ENCODE data around the gene STN1. TPM values are rescaled to one million over a fixed set of nuclear protein-coding genes. Genes with fewer than 3 reads are reported as not detected.

The STN1 gene
- total and polyA plus RNA-seq, 2 experiments from 2014 or later = 43.5 to 44.7 TPM

- Histone ChIP-seq H3K9me3 (ENCODE audit: low read depth) (no peaks in the 10 kb centered on the region), H3K4me1 (ENCODE audit: low read depth) (no peaks in the 10 kb centered on the region), H3K4me3 (no peak overlapping the region), H3K27me3 (no peaks in the 10 kb centered on the region), H3K36me3 (peaks cover 33% of the 10 kb centered on the region), H3K27ac (no peak overlapping the region)
- peak in 1 of 2 donors; percentile 46 for DNase-seq (ENCODE audit: low read depth in 1 of 2, low spot score in 1 of 2)
- TF ChIP-seq, protein P1, sequence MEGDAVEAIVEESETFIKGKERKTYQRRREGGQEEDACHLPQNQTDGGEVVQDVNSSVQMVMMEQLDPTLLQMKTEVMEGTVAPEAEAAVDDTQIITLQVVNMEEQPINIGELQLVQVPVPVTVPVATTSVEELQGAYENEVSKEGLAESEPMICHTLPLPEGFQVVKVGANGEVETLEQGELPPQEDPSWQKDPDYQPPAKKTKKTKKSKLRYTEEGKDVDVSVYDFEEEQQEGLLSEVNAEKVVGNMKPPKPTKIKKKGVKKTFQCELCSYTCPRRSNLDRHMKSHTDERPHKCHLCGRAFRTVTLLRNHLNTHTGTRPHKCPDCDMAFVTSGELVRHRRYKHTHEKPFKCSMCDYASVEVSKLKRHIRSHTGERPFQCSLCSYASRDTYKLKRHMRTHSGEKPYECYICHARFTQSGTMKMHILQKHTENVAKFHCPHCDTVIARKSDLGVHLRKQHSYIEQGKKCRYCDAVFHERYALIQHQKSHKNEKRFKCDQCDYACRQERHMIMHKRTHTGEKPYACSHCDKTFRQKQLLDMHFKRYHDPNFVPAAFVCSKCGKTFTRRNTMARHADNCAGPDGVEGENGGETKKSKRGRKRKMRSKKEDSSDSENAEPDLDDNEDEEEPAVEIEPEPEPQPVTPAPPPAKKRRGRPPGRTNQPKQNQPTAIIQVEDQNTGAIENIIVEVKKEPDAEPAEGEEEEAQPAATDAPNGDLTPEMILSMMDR (IDR thresholded peaks at IDR 0.05; ENCODE audit: low read depth, low read length) = no peak
Measured at GRCh38 chr10:103895411-103896186, 22.4 kb downstream of the STN1 start.

DNA sequence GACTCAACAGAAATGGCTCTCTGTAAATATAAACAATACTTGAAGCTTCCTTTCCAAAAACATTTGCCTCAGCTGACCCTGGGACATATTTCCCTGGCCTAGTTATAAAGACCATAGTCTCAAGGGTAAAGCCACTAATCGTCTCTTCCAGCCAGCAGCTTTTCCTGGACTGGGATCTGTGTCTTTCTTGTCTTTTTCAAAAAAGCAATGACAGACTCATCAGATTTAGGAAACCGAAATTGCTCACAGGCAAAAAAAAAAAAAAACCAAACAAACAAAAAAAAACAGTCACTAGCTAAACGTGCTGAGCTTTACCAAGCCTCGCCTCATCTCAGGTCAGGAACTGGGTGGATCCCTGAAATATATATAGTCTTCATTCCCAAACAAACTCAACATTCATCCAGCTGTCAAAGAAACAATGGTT is 23.5 kb downstream of the STN1 start:
- DNase-seq (ENCODE audit: low read depth in 1 of 2, low spot score in 1 of 2) = peak in 1 of 2 donors; percentile 45

GRCh38 chr10:103893817-103894216 is 24.2 kb downstream of the STN1 start:
- no peak overlapping the region for H3K27ac ChIP-seq

More for the DNA sequence above, 23.5 kb downstream of the STN1 start:
- H3K27me3 ChIP-seq = no peaks in the 10 kb centered on the region
- peaks cover 33% of the 10 kb centered on the region for H3K36me3 ChIP-seq
- no peak overlapping the region for H3K27ac ChIP-seq
- no peak overlapping the region for H3K4me3 ChIP-seq
- H3K9me3 ChIP-seq (ENCODE audit: low read depth) = no peaks in the 10 kb centered on the region
- H3K4me1 ChIP-seq (ENCODE audit: low read depth) = no peaks in the 10 kb centered on the region
- TF ChIP-seq, protein P1 (IDR thresholded peaks at IDR 0.05; ENCODE audit: low read depth, low read length) = no peak

DNA sequence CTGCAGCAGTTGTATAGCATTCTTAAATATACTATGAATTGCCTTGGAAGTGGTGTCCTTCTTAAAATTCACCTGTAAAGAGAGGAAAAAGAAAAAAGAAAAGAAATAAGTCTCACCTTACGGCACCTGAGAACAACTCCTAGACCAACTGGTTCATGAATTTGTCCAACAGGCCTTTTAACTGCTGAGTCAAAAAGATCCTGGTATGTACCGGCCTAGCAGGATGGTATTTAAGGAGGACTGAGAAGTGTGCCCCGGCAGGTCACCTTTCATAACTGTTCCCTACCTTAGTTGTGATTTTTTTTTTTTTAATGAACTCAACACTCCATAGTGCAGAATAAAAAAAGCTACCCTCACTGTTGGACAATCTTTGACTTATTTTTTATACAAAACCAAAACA is 25.8 kb downstream of the STN1 start:
- Histone ChIP-seq H3K9me3 (ENCODE audit: low read depth) (no peaks in the 10 kb centered on the region), H3K27me3 (no peaks in the 10 kb centered on the region), H3K36me3 (peaks cover 16% of the 10 kb centered on the region), H3K4me3 (no peak overlapping the region), H3K27ac (no peak overlapping the region), H3K4me1 (ENCODE audit: low read depth) (no peaks in the 10 kb centered on the region)
- TF ChIP-seq, protein P1 (IDR thresholded peaks at IDR 0.05; ENCODE audit: low read depth, low read length) = no peak
- no peak for DNase-seq (ENCODE audit: low read depth in 1 of 2, low spot score in 1 of 2)

More at GRCh38 chr10:103893817-103894216, 24.2 kb downstream of the STN1 start:
- H3K4me3 ChIP-seq = no peak overlapping the region
- peaks cover 32% of the 10 kb centered on the region for H3K36me3 ChIP-seq
- no peak for DNase-seq (ENCODE audit: low read depth in 1 of 2, low spot score in 1 of 2)
- H3K27me3 ChIP-seq = no peaks in the 10 kb centered on the region
- no peaks in the 10 kb centered on the region for H3K4me1 ChIP-seq (ENCODE audit: low read depth)
- H3K9me3 ChIP-seq (ENCODE audit: low read depth) = no peaks in the 10 kb centered on the region
- TF ChIP-seq, protein P1 (IDR thresholded peaks at IDR 0.05; ENCODE audit: low read depth, low read length) = no peak

DNA sequence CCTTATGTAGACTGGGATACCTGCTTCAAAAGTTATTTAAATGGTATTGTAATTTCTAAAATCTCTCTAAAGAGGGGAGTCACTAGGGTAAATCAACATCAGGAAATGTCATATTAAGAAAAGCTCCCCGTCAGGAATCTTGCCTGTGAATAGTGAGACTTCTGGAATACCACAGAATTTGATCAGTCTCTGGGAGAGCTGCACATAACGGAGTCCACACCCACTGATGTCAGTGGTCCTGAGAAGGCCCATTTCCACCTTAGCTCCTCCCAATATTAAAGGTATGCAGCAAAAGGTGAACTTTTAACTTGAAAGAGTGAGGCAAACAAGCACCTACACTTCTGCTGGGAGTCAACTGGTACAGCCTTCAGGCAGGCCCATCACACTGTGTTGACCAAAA is 27.3 kb downstream of the STN1 start:
- Histone ChIP-seq H3K9me3 (ENCODE audit: low read depth) (no peaks in the 10 kb centered on the region), H3K27ac (no peak overlapping the region), H3K36me3 (peaks cover 16% of the 10 kb centered on the region), H3K27me3 (no peaks in the 10 kb centered on the region), H3K4me1 (ENCODE audit: low read depth) (no peaks in the 10 kb centered on the region), H3K4me3 (no peak overlapping the region)
- TF ChIP-seq, protein P1 (IDR thresholded peaks at IDR 0.05; ENCODE audit: low read depth, low read length) = no peak
- DNase-seq (ENCODE audit: low read depth in 1 of 2, low spot score in 1 of 2) = no peak
